ENCODE data around the gene ZNF547.
"Not testable (repeated sequence)": the region's sequence is repeated elsewhere in the genome, so short reads cannot be mapped to it uniquely, and the experiment has no call there.

ZNF547 gene

DNA sequence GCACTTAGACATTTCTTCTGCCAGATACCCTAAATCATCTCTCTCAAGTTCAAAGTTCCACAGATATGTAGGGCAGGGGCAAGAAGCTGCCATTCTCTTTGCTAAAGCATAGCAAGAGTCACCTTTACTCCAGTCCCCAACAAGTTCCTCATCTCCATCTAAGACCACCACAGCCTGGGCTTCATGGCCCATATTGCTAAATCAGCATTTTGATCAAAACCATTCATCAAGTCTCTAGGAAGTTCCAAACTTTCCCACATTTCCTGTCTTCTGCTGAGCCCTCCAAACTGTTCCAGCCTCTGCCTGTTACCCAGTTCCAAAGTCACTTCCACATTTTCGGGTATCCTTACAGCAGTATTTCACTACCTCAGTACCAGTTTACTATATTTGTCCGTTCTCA lies 11.3 kb downstream of the ZNF547 start:
- DNase-seq (ENCODE audit: low read depth), result not testable (repeated sequence)

DNA sequence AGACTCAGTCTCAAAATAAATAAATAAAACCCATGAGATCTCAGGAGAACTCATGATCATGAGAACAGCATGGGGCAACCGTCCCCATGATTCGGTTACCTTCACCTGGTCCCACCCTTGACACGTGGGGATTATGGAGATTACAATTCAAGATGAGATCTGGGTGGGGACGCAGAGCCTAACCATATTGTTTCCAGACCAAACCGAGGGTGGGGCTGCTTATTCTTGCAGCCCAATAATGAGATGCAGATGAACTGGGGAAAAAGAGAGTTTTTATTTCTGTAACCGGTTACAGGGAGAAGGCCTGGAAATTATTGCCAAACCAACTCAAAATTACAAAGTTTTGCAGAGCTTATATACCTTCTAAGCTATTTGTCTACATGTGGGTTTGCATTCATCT lies 12.8 kb downstream of the ZNF547 start:
- DNase-seq (ENCODE audit: low read depth), result no peak

DNA sequence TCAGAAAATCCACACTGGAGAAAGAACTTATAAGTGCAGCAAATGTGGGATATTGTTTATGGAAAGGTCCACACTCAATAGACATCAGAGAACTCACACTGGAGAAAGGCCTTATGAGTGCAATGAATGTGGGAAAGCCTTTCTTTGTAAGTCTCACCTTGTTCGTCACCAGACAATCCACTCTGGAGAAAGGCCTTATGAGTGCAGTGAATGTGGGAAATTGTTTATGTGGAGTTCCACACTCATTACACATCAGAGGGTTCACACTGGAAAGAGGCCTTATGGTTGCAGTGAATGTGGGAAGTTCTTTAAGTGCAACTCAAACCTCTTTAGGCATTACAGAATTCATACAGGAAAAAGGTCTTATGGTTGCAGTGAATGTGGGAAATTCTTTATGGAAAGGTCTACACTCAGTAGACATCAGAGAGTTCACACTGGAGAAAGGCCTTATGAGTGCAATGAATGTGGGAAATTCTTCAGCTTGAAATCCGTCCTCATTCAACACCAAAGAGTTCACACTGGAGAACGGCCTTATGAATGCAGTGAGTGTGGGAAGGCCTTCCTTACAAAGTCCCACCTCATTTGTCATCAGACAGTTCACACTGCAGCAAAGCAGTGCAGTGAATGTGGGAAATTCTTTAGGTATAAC lies 14.3 kb downstream of the ZNF547 start:
- no peak for DNase-seq (ENCODE audit: low read depth)

DNA sequence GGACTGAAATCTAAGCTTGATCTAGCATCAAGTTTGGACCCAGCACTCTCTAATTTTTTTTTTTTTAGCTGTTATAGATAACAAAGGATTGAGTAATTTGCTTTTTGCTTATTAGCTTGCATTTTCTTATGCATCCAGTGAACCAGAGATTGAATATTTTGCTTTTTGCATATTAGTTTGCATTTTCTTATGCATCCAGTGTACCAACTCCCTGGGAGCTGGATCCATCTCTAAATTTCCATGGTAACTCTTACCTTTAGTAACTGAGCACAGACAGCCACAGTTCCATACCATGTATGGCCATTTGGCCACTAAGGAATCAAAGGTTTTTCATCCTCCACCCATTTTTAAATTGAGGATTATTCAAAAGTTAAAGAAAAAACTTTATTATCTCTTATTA lies 17.6 kb downstream of the ZNF547 start:
- no peak for DNase-seq (ENCODE audit: low read depth)

DNA sequence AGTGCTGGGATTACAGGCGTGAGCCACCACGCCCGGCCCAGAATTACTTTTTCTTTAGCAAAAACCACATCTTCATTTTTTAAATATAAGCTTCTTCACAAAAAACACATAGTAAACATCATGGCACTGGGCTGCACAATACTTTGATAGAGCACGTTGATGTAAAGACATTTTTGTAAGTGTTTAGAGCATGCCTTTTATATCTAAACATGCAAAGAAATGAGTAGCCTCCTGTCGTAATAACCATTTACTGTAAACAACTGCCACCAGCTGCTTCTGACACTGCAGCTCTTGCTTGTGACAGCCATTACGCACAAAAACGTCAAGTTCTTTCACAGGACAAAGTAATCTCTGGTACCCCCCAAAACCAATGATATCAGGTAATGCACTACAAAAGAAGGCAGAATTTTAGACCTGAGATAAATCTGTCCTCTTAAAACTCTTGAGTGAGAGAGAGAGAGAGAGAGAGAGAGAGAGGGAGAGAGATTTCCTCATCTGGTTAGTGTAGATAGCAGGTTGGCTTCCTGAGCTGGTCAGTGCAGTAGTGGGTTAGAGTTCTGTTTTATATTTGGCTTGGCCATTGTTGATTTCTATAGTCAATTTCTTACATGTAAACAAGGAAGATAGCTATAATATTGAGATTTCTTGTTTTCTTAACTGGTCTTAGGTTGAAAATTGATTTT lies 19.6 kb downstream of the ZNF547 start:
- DNase-seq (ENCODE audit: low read depth), result no peak

DNA sequence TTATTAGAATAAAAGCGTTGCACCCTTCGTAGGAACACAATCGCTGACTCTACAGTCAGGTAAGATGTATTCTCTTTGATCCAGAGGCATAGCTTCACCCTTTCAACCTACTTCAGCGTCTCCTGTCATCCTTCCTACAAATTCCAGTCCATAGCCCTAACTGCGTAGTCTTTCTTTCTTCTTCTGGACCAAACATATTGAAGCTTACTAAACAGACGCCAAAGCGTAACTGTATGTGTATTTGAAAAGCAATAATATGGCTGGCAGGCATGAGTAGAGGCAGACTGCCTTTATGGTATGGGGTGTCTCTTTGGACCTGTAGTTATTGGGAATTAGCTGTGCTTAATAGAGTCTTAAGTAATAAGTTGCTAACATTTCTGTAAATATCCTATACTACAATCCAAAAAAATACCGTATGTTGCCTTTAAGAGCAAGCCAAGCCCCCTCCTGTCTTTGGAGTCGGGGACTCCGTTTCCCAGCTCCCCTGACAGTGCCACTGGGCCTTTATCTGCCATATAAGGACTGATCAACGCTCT lies 25.9 kb downstream of the ZNF547 start:
- no peak for DNase-seq (ENCODE audit: low read depth)

DNA sequence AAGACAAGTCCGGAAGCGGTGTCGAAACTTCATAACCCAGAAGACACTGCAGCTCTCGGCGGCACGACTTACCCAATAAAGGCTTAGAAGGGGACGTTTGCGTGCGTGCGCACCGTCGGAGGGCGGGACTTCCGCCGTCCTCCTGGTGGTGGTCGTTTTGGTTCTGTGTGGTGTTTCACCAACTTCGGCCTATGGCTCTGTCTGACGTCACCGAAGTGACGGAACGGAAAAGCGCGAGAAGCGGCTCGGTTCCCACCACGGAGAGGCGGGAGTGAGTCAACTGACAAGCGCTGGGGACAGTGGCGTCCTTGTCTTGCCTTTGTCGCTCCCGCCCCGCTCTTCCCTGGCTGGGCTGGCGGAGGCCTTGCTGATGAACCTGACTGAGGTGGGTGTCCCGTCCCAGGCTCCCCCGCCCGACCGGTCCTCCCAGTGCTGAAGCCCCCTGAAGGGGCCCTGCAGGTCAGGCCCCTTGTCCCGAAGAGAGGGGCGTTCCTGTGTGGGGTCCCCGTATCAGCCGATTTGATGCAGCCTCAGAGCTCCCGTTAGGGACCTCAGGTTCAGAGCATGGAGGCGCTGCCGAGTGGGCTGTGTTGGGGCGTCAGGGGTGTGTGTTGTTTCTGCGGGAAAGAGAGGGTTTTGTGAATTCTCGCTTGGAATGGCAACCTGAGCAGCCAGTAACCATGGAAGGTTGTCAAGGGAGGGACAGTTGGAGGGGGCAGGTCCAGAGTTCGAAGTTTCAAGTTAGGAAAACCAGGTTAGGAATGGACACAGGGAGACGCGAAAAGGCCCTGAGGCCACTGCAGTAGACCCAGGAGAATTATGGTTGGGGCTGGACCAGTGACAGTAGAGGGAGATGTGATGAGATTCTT lies 26.6 kb downstream of the ZNF547 start, which contains the start of gene ZNF548:
ZNF548 (plus strand) TSS at position 125 of the 869 bp plus-strand sequence; CDS start at position 371, 246 bp downstream.
- peak; percentile 98 for DNase-seq (ENCODE audit: low read depth)

DNA sequence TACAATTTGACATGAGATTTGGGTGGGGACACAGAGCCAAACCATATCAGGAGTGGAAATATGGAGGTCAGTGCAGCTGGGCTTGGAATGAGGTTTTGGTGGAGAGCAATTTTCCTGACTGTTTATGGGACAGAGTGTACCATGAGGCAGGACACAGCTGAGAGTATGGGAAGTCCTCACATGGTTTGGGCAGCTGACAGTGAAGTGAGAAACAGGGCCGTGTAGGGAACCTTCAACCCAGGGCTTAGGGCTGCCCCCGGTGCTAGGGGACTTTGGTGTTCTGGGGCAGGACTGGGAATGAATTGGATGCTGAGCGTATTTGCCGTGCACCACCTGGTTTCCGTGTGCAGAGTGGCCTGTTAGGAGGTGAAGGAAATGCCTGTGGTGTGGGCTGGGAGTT lies 32.4 kb downstream of the ZNF547 start:
- DNase-seq (ENCODE audit: low read depth), result no peak

DNA sequence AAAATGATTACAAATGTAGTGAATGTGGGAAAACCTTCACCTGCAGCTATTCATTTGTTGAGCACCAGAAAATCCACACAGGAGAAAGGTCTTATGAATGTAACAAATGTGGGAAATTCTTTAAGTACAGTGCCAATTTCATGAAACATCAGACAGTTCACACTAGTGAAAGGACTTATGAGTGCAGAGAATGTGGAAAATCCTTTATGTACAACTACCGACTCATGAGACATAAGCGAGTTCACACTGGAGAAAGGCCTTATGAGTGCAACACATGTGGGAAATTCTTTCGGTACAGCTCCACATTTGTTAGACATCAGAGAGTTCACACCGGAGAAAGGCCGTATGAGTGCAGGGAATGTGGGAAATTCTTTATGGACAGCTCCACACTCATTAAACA lies 35.5 kb downstream of the ZNF547 start:
- DNase-seq (ENCODE audit: low read depth), result no peak

DNA sequence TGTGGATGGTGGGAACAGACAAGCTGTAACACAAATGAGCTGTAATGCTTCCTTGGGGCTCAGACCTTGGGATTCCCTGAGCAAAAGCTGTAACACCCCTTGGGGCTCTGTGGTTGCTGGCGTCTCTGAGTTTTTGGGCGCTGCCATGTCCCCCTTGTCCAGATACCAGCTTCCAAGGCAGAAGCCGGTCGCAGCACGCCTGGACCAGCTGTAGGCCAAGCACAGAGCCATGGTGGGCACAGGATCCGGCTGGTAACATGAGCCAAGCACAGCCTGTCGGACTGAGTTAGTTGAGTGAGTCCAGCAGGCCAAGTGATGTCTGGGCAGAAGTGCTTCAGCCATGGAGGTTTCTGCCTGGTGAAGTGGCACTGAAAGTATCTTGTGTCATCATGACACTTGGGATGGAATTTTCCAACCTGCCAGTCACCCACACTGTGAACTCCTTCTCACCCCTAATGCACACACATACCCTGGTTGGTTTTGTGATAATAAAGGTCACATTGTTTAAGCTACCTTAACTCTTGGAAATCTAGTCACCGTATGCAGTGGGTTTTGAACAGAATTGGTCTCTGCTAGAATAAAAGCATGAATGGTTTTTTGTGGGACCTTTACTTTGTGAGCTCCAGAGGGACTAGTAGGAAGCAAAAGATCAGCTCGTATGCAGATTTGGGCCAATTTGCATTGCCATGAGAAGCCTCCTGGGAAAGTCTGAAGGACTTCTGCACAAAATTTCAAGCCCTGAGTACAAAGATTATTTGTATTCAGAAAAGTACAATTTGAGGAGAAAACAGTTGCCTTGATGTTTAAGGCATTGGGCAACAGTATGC lies 40.6 kb downstream of the ZNF547 start:
- DNase-seq (ENCODE audit: low read depth), result no peak

DNA sequence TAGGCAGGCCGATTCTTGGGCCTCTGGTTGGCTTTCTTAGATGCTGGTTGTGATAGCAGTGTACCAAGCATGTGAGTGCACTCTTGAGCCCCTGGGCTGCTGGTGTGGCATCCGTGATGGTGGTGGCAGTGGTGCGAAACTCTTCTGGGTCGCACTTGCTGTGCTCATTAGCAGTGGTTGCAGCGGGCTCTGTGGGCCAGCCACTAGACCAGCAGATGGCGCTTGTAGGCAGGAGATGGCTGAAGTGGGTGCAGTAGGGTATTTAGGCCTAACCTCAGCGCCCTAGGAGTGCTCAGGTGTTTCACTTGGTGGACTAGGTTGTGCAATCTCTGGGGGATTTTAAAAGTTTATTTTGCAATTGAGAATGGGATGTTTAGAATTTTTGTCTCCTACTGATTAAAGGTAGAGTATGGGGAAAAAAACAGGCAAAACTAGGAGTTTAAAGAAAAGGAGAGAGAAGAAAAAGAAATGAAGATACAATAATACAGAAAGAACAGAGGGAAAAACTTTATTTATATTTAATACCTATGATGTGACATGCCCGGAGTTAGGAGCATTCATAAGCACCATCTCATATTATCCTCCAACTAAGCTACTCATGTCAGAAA lies 43.3 kb downstream of the ZNF547 start:
- no peak for DNase-seq (ENCODE audit: low read depth)

DNA sequence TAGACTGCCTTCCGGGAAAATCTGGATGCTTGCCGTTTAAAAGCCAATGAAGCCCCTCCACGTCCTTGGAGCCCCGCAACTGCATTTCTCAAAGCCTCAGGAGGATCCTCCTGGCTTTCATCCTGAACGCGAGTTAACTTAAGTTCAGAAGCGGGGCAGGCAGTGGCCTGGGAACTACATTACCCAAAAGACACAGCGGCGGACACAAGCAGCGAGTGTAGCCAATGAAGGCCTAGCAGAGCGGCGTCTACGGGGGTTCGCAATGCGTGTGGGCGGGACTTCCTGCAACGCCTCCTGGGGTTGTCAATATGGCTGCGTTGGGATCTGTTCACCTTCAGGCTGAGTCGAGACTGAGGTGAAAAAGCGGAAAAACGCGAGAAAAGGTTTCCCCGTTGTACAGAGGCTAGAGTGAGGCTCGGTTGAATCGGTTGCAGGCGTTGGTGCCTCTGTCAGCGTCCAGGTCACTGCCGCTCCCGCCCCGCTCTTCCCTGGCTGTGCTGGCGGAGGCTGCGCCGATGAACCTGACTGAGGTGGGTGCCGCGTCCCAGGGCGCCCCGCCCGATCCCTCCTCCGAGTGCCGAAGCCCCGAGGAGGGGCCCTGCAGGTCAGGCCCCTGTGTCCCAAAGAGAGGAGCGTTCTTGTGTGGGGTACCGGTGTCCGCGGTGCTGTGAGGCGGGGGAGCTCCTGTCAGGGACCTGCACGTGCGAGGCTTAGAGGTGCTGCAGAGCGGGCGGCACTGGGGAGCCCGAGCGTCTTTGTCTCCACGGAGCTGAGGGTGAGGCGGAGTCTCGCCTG lies 47.7 kb downstream of the ZNF547 start, which contains the start of gene ZNF17:
ZNF17 (plus strand) TSS at position 285 of the 795 bp plus-strand sequence. CDS start 2,455 bp downstream, outside the sequence.
- peak; percentile 91 for DNase-seq (ENCODE audit: low read depth)

DNA sequence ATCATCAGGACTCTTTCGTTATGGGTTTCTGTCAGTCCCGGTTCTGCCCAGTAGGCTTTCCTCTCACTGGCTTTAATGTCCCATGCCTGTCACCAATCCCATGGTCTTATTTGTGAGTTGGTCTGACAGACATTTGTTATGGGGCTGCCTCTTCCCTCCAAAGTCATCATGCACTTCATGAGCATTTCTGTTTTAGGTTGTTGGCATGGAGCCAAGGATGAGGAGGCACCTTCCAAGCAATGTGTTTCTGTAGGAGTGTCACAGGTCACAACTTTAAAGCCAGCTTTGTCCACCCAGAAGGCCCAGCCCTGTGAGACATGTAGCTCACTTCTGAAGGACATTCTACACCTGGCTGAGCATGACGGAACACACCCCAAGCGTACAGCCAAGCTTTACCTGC lies 56.1 kb downstream of the ZNF547 start:
- no peak for DNase-seq (ENCODE audit: low read depth)

DNA sequence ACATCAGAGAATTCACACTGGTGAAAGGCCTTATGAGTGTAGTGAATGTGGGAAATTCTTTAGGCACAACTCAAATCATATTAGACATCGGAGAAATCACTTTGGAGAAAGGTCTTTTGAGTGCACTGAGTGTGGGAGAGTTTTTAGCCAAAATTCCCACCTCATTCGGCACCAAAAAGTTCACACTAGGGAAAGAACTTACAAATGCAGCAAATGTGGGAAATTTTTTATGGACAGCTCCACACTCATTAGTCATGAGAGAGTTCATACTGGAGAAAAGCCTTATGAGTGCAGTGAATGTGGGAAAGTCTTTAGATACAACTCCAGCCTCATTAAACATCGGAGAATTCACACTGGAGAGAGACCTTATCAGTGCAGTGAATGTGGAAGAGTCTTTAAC lies 57.7 kb downstream of the ZNF547 start:
- no peak for DNase-seq (ENCODE audit: low read depth)
